Stimulated activated CD4-positive, alpha-beta T cell treated with anti-CD3 and anti-CD28 coated beads, Interleukin-1b, Interleukin-23, amount 100 ng/mL, for 24 hours (primary cell): ENCODE results near the gene ADA.
"Not testable (repeated sequence)": the region's sequence is repeated elsewhere in the genome, so short reads cannot be mapped to it uniquely, and the experiment has no call there.

ENCODE experiments used
- DNase-seq, 4 experiments: peaks; one replicate each; pipeline ENCODE4 v3.0.0-alpha.2; 2020; ENCODE audit warnings: low read depth in 4 of 4, low spot score in 1 of 4

ADA gene

DNA sequence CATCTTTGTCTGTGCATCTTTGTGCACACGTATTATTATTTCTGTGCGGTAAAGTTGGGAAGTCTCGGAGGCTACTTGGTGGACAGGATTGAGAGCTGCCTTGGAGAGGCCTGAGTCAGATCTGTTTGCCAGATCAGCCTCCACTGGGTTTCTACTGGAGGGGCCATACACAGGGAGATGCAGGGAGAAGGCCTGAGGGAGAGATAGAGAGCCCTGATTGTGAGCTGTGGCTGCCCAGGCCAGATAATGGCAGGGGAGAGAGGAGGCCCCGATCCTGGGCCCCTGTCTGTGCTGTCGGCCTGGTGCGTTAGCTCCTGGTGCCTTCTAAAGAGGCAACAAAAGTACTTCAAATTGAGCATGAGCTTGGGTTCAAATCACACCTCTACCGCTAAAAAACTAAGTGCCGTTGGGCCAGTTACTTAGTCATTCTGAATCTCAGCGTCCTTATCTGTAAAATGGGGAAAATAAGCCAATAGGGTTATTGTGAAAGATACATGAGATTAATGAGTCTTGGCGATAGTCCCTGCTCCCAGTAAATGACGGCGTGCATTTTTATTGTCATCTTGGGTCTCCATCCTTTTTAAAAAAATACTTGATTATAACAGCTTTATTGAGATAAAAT lies 27.6 kb upstream of the ADA start:
- no peak for DNase-seq

- DNase-seq: no peak
Measured at GRCh38 chr20:44678242-44678641, 26.7 kb upstream of the ADA start.

GRCh38 chr20:44672318-44672902 lies 20.9 kb upstream of the ADA start:
- DNase-seq: not testable (repeated sequence)

DNA sequence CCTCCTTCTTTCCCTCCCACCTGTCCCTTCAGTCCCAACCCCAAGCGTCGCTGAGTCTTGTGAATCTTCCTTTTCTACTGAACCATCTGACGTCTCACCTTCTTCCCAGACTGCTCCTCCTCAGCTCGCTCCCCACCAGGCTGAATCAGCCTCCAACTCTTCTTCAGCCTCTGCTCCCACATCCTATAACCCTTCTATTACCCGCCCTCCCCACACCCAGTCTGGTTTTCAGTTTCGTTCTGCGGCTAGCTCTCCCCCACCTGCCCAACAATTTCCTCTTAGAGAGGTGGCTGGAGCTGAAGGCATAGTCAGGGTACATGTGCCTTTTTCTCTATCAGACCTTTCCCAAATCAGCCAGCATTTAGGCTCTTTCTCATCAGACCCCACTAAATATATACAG lies 20.0 kb upstream of the ADA start:
- DNase-seq: peak; percentile 12 to 45 (median 36)

GRCh38 chr20:44670851-44671250 lies 19.4 kb upstream of the ADA start:
- DNase-seq: not testable (repeated sequence)

DNA sequence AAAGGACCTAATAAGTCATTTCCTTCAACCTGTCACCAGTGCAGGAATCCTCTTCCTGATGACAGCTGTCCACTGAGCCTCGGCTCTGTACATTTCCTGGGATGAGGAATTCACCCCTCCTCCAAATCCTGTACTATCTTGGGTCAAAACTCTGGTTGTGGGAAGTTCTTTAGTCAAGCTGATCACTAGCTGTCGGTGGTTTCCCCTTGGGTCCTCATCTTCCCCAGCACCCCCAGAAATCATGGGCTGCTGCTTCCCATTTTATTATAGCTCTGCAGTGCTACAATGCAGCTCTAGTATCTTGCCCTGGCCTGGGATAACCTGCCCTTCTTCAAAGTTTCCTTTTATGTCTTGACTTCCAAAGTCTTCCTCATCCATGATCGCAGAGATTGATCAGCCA lies 14.6 kb upstream of the ADA start:
- DNase-seq: no peak

DNA sequence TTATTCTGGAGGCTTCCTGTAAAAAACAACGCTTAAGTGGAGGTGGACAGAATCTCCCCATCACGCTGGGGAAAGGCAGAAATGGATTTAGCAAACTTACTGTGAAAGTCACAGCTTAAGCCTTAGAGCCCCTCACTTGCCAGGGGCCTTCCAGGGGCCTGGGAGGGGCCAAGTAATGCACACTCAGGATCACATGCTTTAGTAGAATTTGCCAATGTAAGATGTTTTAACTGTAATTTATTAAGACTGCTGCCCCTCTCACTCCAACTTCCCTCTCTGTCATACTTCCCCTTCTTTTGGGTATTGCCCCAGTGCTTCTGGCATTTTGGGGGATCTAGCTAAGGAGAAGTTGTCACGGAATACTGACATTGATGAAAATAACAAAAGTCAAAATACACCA lies 12.6 kb upstream of the ADA start:
- DNase-seq: no peak

GRCh38 chr20:44662261-44662660 lies 10.8 kb upstream of the ADA start:
- no peak for DNase-seq

- no peak for DNase-seq
Measured at GRCh38 chr20:44660581-44660980, 9.1 kb upstream of the ADA start.

DNA sequence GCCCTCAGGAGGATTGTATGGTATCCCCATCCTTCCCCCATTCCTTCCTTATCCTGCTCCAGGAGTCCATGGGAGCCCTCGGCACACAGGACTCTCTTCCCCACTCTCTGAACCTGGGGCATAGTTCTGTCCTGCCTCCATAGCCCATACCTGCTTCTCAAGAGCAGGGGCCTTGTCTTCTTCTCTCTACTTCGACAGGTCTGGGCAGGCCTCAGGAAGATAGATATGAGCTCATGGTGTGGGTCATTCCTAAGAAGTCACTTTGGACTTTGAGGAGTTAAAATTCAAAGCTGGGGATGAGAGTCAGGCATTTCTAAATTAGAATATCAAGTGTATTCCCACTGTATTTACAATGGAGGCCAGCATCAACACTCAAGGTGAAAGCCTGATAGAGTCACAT lies 8.4 kb upstream of the ADA start:
- DNase-seq: no peak

DNA sequence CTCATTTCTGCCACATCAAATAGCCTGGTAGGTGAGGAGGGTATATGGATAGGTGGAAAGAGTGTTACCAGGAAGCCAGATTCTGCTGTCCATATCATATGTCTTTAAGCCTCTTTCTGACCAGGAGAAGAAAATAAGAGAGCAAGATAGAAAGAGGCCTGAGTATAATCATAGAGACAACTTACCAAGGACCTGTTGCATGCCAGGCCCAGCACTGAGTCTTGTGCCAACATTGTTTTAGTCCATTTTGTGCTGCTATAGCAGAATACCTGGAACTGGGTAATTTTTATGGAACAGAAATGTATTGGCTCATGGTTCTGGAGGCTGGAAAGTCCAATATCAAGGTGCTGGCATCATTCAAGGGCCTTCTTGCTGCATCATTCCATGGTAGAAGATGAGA lies 7.3 kb upstream of the ADA start:
- DNase-seq: no peak

DNA sequence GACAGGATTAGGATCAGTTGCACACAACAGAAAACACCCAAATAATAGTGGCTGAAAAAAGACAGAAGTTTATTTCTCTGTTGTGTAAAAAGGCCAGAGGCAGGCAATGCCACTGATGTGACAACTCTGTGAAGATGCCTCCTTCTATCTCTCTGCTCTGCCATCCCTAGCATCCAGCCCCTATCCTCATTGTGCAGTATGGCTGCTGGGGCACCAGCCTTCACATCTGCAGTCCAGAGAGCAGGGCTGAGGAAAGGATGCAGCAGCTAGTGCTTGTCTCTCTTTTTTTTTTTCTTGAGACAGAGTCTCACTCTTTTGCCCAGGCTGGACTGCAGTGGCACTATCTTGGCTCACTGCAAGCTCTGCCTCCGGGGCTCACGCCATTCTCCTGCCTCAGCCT lies 6.4 kb upstream of the ADA start:
- no peak for DNase-seq

GRCh38 chr20:44656448-44656847 lies 4.9 kb upstream of the ADA start:
- no peak for DNase-seq

- DNase-seq: not testable (repeated sequence)
Measured at GRCh38 chr20:44654210-44654609, 2.7 kb upstream of the ADA start.

DNA sequence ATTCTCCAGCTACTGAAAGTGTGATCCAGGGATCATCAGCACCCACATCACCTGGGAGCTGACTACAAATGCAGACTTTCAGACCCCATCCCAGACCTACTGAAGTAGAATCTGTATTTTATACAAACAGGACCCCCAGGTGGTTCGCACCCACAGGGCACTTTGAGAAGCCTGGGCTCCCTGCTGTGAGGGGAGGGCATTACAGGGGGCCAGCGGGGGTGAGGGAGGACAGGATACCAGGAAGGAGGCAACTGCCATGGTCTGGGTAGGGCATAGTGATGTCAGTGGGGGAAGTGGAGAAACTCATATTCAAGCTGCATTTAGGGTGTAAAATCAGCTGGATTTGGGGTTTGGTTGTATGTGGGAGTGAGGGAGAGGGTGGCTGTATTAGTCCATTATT lies 2.0 kb upstream of the ADA start:
- no peak for DNase-seq

- DNase-seq: no peak
Measured at GRCh38 chr20:44651434-44651683, 140 bp downstream of the ADA start.

- DNase-seq: no peak
Measured at GRCh38 chr20:44650771-44651433, 597 bp downstream of the ADA start.

- no peak for DNase-seq
Measured at GRCh38 chr20:44649976-44650375, 1.5 kb downstream of the ADA start.

GRCh38 chr20:44649126-44649525 lies 2.4 kb downstream of the ADA start:
- DNase-seq: no peak

DNA sequence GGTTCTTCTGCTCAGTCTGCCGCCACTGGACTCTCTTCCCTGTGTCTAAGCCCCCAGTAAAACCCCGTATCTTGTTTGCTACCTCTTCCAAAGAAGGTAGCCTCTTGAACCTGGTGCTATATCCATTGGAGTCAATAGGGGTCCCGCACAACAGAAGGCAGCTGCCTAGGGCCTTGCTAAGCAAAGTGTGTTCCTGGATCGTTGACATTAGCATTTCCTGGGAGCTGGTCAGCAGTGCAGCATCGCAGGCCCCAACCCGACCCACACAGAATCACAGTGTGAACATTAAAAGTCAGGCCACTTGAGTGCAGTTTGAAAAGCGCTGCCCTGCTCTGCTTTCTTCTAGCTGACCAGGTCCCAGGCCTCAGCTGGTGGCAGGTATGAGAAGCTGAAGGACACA lies 2.9 kb downstream of the ADA start:
- DNase-seq: no peak

DNA sequence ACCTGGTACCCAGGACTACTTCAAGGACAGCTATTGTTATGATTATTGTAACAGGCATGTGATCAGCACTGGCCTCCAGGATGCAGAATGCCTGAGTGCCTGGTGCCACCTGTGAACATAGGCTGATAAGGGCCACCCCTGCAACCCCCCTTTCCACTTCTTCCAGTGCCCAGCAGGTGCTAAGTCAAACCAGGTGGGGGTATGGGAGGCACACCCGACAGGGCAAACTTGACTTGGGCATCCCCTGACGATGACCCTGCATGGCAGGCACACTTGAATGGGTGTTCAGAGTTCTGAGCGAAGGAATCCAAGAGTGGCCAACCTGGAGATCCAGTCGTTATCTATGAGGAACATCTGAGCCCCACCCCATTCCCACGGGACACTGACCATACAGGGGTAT lies 3.4 kb downstream of the ADA start:
- no peak for DNase-seq

DNA sequence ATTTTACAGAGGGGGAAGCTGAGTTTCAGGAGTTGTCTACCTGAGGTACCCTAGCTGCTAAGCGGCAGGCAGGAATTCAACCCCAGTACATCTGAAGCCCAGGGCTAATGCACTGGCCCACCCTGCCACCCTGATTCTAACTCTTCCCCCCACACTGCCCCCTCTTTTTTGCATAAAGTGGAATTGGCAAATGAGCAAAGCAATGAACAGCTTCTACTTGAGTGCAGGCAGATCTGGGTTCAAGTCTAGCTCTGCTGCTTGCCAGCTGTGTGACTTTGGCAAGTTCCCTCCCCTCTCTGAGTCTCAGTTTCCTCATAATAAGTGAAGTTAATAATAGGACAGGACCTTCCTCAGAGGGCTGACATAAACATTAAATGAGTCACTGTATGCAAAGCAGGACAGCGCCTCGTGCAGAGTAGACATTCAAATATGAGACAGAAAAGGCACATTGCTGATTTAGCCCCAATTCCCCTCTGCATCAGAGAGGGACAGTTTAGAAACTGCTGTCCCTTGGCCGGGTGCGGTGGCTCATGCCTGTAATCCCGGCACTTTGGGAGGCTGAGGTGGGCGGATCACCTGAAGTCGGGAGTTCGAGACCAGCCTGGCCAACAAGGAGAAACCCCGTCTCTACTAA lies 4.7 kb downstream of the ADA start:
- DNase-seq: no peak
